Mesendoderm (in vitro differentiated cells): ENCODE results near the gene RRP15.
A peak's percentile ranks its signal among the peaks of the same experiment; 100 is the strongest.

Source experiments
- DNase-seq: peaks from one replicate; pipeline ENCODE4 v3.0.0; 2013
- H2AK5ac ChIP-seq: 2 replicates; pipeline ENCODE4 v1.6.1; 2013; ENCODE audit warnings: low read length, inconsistent platforms
- H2BK120ac ChIP-seq: 2 replicates; pipeline ENCODE4 v1.6.1; 2013; ENCODE audit warnings: low read depth, mild to moderate bottlenecking, low read length, moderate library complexity, mixed read lengths
- H2BK15ac ChIP-seq: replicated peaks from 2 replicates; pipeline ENCODE4 v1.6.1; 2013; ENCODE audit warnings: low read depth, mild to moderate bottlenecking, moderate library complexity
- H2BK5ac ChIP-seq: 2 replicates; pipeline ENCODE4 v1.6.1; 2013; ENCODE audit warnings: low read length, inconsistent platforms
- H3K18ac ChIP-seq: 2 replicates; pipeline ENCODE4 v1.6.1; 2013; ENCODE audit warnings: mild to moderate bottlenecking, low read length, mixed read lengths
- H3K23ac ChIP-seq: one replicate; pipeline ENCODE4 v1.6.1; 2013; ENCODE audit warnings: low read length
- H3K27ac ChIP-seq: 2 replicates; pipeline ENCODE4 v1.5.1; 2013; ENCODE audit warnings: low read depth, mild to moderate bottlenecking, inconsistent platforms, low read length, moderate library complexity
- H3K27me3 ChIP-seq: 2 replicates; pipeline ENCODE4 v1.6.1; 2013; ENCODE audit warnings: low read length, control low read depth, mild to moderate bottlenecking, inconsistent platforms; ENCODE audit not compliant: insufficient read depth, poor library complexity
- H3K36me3 ChIP-seq: 2 replicates; pipeline ENCODE4 v1.6.1; 2013; ENCODE audit warnings: low read length, inconsistent platforms; ENCODE audit not compliant: control insufficient read depth, insufficient read depth
- H3K4ac ChIP-seq: one replicate; pipeline ENCODE4 v1.6.1; 2013; ENCODE audit warnings: low read depth, mild to moderate bottlenecking, low read length, moderate library complexity
- H3K4me1 ChIP-seq: 2 replicates; pipeline ENCODE4 v1.6.1; 2013; ENCODE audit warnings: low read depth, low read length, inconsistent platforms; ENCODE audit not compliant: control insufficient read depth
- H3K4me2 ChIP-seq: 2 replicates; pipeline ENCODE4 v1.6.1; 2013; ENCODE audit warnings: low read length
- H3K4me3 ChIP-seq: 2 replicates; pipeline ENCODE4 v1.5.1; 2013; ENCODE audit warnings: mild to moderate bottlenecking, low read length
- H3K56ac ChIP-seq: one replicate; pipeline ENCODE4 v1.6.1; 2013; ENCODE audit warnings: low read length
- H3K79me1 ChIP-seq: 2 replicates; pipeline ENCODE4 v1.6.1; 2013; ENCODE audit warnings: low read length, inconsistent platforms
- H3K79me2 ChIP-seq: 2 replicates; pipeline ENCODE4 v1.6.1; 2013; ENCODE audit warnings: mild to moderate bottlenecking, low read length; ENCODE audit not compliant: control insufficient read depth, insufficient read depth
- H3K9ac ChIP-seq: 2 replicates; pipeline ENCODE4 v1.6.1; 2013; ENCODE audit warnings: low read length, inconsistent platforms
- H4K5ac ChIP-seq: one replicate; pipeline ENCODE4 v1.6.1; 2013; ENCODE audit warnings: low read length
- H4K8ac ChIP-seq: one replicate; pipeline ENCODE4 v1.6.1; 2013; ENCODE audit warnings: low read depth, mild to moderate bottlenecking, control low read depth, low read length, moderate library complexity
- WGBS: extraction: QIAGEN DNeasy Blood & Tissue Kit; methylation state at CpG from one replicate; pipeline ENCODE4 v1.1.7; 2013; ENCODE audit warnings: low lambda C conversion rate, missing lambda C conversion rate; ENCODE audit not compliant: insufficient coverage; ENCODE audit errors: extremely low coverage; 5-methylcytosine and 5-hydroxymethylcytosine counted together

RRP15 gene

GRCh38 chr1:218374401-218375353, 89.6 kb downstream of the RRP15 start:
- DNase-seq, result no peak
- Histone ChIP-seq H3K56ac (no peak overlapping the region), H4K8ac (no peak overlapping the region), H2BK5ac (no peak overlapping the region), H2AK5ac (no peak overlapping the region), H3K4ac (no peak overlapping the region), H3K36me3 (no peaks in the 10 kb centered on the region), H2BK120ac (no peak overlapping the region), H3K27me3 (no peaks in the 10 kb centered on the region), H3K23ac (no peak overlapping the region), H3K4me2 (no peak overlapping the region), H4K5ac (no peak overlapping the region), H3K79me2 (no peaks in the 10 kb centered on the region), H3K4me3 (no peak overlapping the region), H2BK15ac (no peak overlapping the region), H3K4me1 (no peaks in the 10 kb centered on the region), H3K18ac (no peak overlapping the region), H3K27ac (no peak overlapping the region), H3K79me1 (no peaks in the 10 kb centered on the region), H3K9ac (no peak overlapping the region)
- WGBS, result no CpG with 5 or more reads among the region's 7 CpGs

- no CpG with 5 or more reads among the region's 2 CpGs for WGBS
- H3K27ac ChIP-seq, result no peak overlapping the region
Measured at GRCh38 chr1:218376722-218377121, 91.6 kb downstream of the RRP15 start.

DNA sequence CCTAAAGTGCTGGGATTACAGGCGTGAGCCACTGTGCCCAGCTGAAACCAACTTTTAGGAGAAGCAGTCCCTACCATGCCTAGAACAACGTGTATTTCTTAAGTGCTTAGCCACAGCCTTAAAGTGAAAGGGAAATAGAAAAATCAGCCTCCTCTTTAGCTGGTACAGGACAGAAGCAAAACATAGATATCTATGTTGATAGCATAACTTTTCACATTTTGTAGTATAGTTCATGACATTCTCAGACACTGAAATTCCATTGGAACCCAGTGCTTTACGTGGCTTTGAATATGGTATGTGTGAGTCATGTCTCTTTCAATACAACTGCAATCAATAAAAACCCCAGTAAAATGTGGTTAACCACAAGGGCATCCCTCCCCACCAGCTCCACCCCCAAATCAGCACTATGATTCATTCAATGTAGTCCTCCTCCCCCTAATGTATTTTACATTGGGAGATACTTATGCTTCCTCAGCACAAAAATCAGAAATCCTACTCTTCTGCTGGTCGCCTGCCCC, 92.1 kb downstream of the RRP15 start:
- Histone ChIP-seq H3K4me1 (no peaks in the 10 kb centered on the region), H2AK5ac (no peak overlapping the region), H4K8ac (no peak overlapping the region), H3K56ac (no peak overlapping the region), H3K4me2 (no peak overlapping the region), H3K23ac (no peak overlapping the region), H3K27me3 (no peaks in the 10 kb centered on the region), H2BK15ac (no peak overlapping the region), H3K18ac (no peak overlapping the region), H3K79me1 (no peaks in the 10 kb centered on the region), H2BK120ac (no peak overlapping the region), H2BK5ac (no peak overlapping the region), H4K5ac (no peak overlapping the region), H3K4ac (no peak overlapping the region), H3K27ac (no peak overlapping the region), H3K36me3 (no peaks in the 10 kb centered on the region), H3K4me3 (no peak overlapping the region), H3K79me2 (no peaks in the 10 kb centered on the region), H3K9ac (no peak overlapping the region)
- WGBS, result no CpG with 5 or more reads among the region's 4 CpGs
- DNase-seq, result no peak

More at GRCh38 chr1:218376722-218377121, 91.6 kb downstream of the RRP15 start:
- H3K9ac ChIP-seq, result no peak overlapping the region
- H4K5ac ChIP-seq, result no peak overlapping the region
- no peak for DNase-seq
- no peak overlapping the region for H3K4me2 ChIP-seq
- no peaks in the 10 kb centered on the region for H3K4me1 ChIP-seq
- H3K36me3 ChIP-seq, result no peaks in the 10 kb centered on the region
- no peak overlapping the region for H2BK120ac ChIP-seq
- H2BK15ac ChIP-seq, result no peak overlapping the region
- H4K8ac ChIP-seq, result no peak overlapping the region
- no peaks in the 10 kb centered on the region for H3K27me3 ChIP-seq
- H3K4me3 ChIP-seq, result no peak overlapping the region
- H3K23ac ChIP-seq, result no peak overlapping the region
- no peak overlapping the region for H2AK5ac ChIP-seq
- no peak overlapping the region for H2BK5ac ChIP-seq
- H3K18ac ChIP-seq, result no peak overlapping the region
- H3K56ac ChIP-seq, result no peak overlapping the region
- no peak overlapping the region for H3K4ac ChIP-seq
- no peaks in the 10 kb centered on the region for H3K79me1 ChIP-seq
- H3K79me2 ChIP-seq, result no peaks in the 10 kb centered on the region

GRCh38 chr1:218380125-218380977, 95.3 kb downstream of the RRP15 start:
- no peak overlapping the region for H3K27ac ChIP-seq
- peak; percentile 6 for DNase-seq
- no peaks in the 10 kb centered on the region for H3K79me2 ChIP-seq

DNA sequence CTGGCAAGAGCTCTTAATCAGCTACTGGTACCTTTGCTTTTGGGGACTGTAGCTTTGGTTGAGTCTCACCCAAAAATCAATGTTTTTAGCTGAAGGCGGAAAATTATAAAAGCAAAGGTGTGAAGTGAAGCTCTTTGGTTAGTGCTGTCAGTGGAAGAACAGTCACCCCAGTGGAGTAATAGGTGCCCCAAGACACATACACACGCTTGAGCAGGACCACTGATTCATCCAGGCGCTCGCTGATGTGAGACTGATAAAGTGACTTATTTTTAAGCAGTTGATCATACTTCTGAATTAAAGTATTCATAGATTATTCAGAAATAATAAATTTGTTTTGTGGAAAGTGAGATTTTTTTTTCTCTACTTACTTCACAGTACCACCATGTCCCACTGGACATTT, 97.2 kb downstream of the RRP15 start:
- H4K5ac ChIP-seq, result no peak overlapping the region
- H2BK120ac ChIP-seq, result no peak overlapping the region
- H3K27me3 ChIP-seq, result no peaks in the 10 kb centered on the region
- H2AK5ac ChIP-seq, result no peak overlapping the region
- H3K4me2 ChIP-seq, result no peak overlapping the region
- no peak for DNase-seq
- H3K4me3 ChIP-seq, result no peak overlapping the region
- H3K9ac ChIP-seq, result no peak overlapping the region
- no peak overlapping the region for H3K4ac ChIP-seq
- no peaks in the 10 kb centered on the region for H3K4me1 ChIP-seq
- H3K27ac ChIP-seq, result no peak overlapping the region
- no peaks in the 10 kb centered on the region for H3K79me2 ChIP-seq
- no peaks in the 10 kb centered on the region for H3K36me3 ChIP-seq
- H4K8ac ChIP-seq, result no peak overlapping the region
- H3K56ac ChIP-seq, result no peak overlapping the region
- no peak overlapping the region for H3K23ac ChIP-seq
- no CpG with 5 or more reads among the region's 4 CpGs for WGBS
- H3K18ac ChIP-seq, result no peak overlapping the region
- H3K79me1 ChIP-seq, result no peaks in the 10 kb centered on the region
- no peak overlapping the region for H2BK15ac ChIP-seq
- no peak overlapping the region for H2BK5ac ChIP-seq

More at GRCh38 chr1:218380125-218380977, 95.3 kb downstream of the RRP15 start:
- no peak overlapping the region for H4K5ac ChIP-seq
- no peaks in the 10 kb centered on the region for H3K79me1 ChIP-seq
- H3K27me3 ChIP-seq, result no peaks in the 10 kb centered on the region
- H3K36me3 ChIP-seq, result no peaks in the 10 kb centered on the region
- H3K23ac ChIP-seq, result no peak overlapping the region
- H3K9ac ChIP-seq, result no peak overlapping the region
- H3K4me2 ChIP-seq, result no peak overlapping the region
- no peak overlapping the region for H2AK5ac ChIP-seq
- H3K18ac ChIP-seq, result no peak overlapping the region
- H2BK120ac ChIP-seq, result no peak overlapping the region
- H3K4me1 ChIP-seq, result no peaks in the 10 kb centered on the region
- no peak overlapping the region for H2BK15ac ChIP-seq
- H3K56ac ChIP-seq, result no peak overlapping the region
- H3K4ac ChIP-seq, result no peak overlapping the region
- no peak overlapping the region for H3K4me3 ChIP-seq
- WGBS, result no CpG with 5 or more reads among the region's 7 CpGs
- H2BK5ac ChIP-seq, result no peak overlapping the region
- no peak overlapping the region for H4K8ac ChIP-seq
